HG03066 (cell line): ENCODE measurements around the gene WDR70.

Experiments
- ATAC-seq: cut with Tn5 transposase; IDR thresholded peaks from one replicate; pipeline ENCODE4 v1.9.1; 2021; ENCODE audit warnings: low read depth; ENCODE audit not compliant: unreplicated experiment

WDR70 gene

GRCh38 chr5:37716405-37716804, 337.3 kb downstream of the WDR70 start:
- no peak for ATAC-seq

- no peak for ATAC-seq
These were observed 338.1 kb downstream of the WDR70 start for GRCh38 chr5:37717276-37717612.

- no peak for ATAC-seq
These were observed 338.7 kb downstream of the WDR70 start for GRCh38 chr5:37717613-37718431.

GRCh38 chr5:37720550-37720952, 341.4 kb downstream of the WDR70 start:
- no peak for ATAC-seq

- no peak for ATAC-seq
These were observed 342.3 kb downstream of the WDR70 start for GRCh38 chr5:37721447-37721871.

- ATAC-seq: peak; percentile 47
These were observed 343.4 kb downstream of the WDR70 start for GRCh38 chr5:37722236-37723161.

GRCh38 chr5:37723162-37723961, 344.2 kb downstream of the WDR70 start:
- no peak for ATAC-seq

GRCh38 chr5:37724395-37725125, 345.4 kb downstream of the WDR70 start:
- no peak for ATAC-seq

- no peak for ATAC-seq
These were observed 346.1 kb downstream of the WDR70 start for GRCh38 chr5:37725185-37725584.

- no peak for ATAC-seq
These were observed 348.1 kb downstream of the WDR70 start for GRCh38 chr5:37727238-37727637.

GRCh38 chr5:37730896-37731455, 351.9 kb downstream of the WDR70 start:
- no peak for ATAC-seq

GRCh38 chr5:37734114-37734513, 355.0 kb downstream of the WDR70 start:
- no peak for ATAC-seq

- no peak for ATAC-seq
These were observed 356.7 kb downstream of the WDR70 start for GRCh38 chr5:37735649-37736347.

GRCh38 chr5:37736397-37736796, 357.3 kb downstream of the WDR70 start:
- ATAC-seq: no peak

- ATAC-seq: no peak
These were observed 358.4 kb downstream of the WDR70 start for GRCh38 chr5:37737326-37738056.

- peak; percentile 84 for ATAC-seq
These were observed 359.1 kb downstream of the WDR70 start for GRCh38 chr5:37738057-37738691.

GRCh38 chr5:37738865-37739488, 359.9 kb downstream of the WDR70 start:
- ATAC-seq: no peak

- no peak for ATAC-seq
These were observed 360.7 kb downstream of the WDR70 start for GRCh38 chr5:37739817-37740261.
